HG03354 (cell line): ENCODE results near the gene MT2A.

Experiments
- ATAC-seq: cut with Tn5 transposase; IDR thresholded peaks from one replicate; pipeline ENCODE4 v1.9.1; 2021; ENCODE audit warnings: mild to moderate bottlenecking; ENCODE audit not compliant: unreplicated experiment, poor library complexity, severe bottlenecking

Gene MT2A

DNA sequence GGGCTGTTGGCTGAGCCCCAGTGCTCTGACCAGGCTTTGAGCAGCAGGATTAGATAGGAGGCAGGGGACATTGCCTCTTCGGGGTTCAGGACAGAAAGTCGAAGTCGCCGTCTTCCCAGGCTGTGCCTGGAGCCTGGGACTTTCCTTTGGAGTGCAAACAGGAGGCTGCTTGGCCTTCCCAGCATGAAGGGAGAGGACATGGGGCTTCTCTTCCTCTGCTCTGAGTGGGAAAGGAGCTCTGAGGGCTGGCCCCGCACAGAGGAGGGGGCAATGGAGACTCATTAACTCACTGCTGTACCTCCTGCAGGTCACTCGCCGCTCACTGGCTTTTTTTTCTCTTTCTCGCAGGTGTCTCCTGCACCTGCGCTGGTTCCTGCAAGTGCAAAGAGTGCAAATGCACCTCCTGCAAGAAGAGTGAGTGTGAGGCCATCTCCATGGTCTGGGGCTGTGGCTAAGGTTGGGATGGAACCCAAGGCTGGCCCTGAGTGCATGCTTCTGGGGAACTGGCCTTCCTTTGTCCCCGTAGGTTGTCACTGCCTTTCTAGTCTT is 50.0 kb downstream of the MT2A start:
- no peak for ATAC-seq
